Measurements from ENCODE around the gene CLEC2A. TPM values are rescaled to one million over a fixed set of nuclear protein-coding genes. Genes with fewer than 3 reads are reported as not detected.

The CLEC2A gene
- total and polyA plus RNA-seq, 9 donors: 0.36 TPM; not detected in 8

DNA sequence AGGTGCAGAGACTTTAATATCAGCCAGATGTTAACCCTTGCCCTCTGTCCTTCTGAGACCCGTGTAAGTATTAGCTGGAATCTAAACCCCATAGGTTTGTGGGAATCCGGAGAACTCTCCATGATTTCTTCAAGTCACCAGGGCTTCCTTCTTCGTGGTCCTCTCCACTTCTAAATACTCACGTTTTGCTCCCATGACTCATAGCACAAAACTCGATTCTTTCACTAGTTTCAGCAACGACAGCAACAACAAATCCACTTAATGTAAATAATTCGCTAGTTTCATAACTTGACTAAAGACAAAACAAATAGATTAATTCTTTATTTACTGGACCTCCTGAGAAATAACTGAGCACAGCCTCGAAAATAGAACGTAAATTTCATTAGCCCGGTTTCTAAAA lies 4.4 kb upstream of the CLEC2A start:
- DNase-seq: peak; percentile 17
- H3K27ac ChIP-seq (ENCODE audit: low read length): no peak overlapping the region
- H3K4me1 ChIP-seq (ENCODE audit: control insufficient read depth, insufficient read depth, low read length): no peaks in the 10 kb centered on the region
- no peaks in the 10 kb centered on the region for H3K9me3 ChIP-seq (replicated peaks; ENCODE audit: control insufficient read depth, low read depth, low read length)
- no peaks in the 10 kb centered on the region for H3K36me3 ChIP-seq (ENCODE audit: control insufficient read depth, insufficient read depth, low read length)
- WGBS (ENCODE audit: insufficient coverage): 32% methylated on average over 3 of the region's 10 CpGs
- no peak overlapping the region for H3K4me3 ChIP-seq (ENCODE audit: low read length)
- H3K27me3 ChIP-seq (ENCODE audit: control insufficient read depth, insufficient read depth, low read length): no peaks in the 10 kb centered on the region

DNA sequence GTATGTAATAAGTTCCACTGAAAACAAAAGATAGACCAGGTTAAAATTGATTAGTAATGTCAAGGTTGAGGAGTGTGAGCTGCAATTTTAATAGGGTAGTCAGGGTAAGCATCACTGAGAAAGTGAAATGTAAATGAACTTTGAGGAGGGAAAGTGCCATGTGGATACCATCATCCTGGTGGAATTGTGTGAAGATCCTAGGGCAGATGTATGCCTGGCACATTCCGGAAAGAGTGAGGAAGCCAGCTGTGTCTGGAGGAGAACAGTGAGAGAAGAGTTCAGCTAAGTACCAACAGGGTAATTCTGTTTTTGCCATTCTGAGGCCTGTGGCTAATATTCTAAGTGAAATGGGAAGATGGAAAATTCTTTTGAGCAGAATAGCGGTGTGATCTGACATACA lies 2.9 kb upstream of the CLEC2A start:
- H3K9me3 ChIP-seq (replicated peaks; ENCODE audit: control insufficient read depth, low read depth, low read length): no peaks in the 10 kb centered on the region
- DNase-seq: peak; percentile 20
- no peaks in the 10 kb centered on the region for H3K36me3 ChIP-seq (ENCODE audit: control insufficient read depth, insufficient read depth, low read length)
- H3K27ac ChIP-seq (ENCODE audit: low read length): no peak overlapping the region
- H3K4me1 ChIP-seq (ENCODE audit: control insufficient read depth, insufficient read depth, low read length): no peaks in the 10 kb centered on the region
- no peak overlapping the region for H3K4me3 ChIP-seq (ENCODE audit: low read length)
- WGBS (ENCODE audit: insufficient coverage): 68% methylated on average over 1 of the region's 2 CpGs
- no peaks in the 10 kb centered on the region for H3K27me3 ChIP-seq (ENCODE audit: control insufficient read depth, insufficient read depth, low read length)

DNA sequence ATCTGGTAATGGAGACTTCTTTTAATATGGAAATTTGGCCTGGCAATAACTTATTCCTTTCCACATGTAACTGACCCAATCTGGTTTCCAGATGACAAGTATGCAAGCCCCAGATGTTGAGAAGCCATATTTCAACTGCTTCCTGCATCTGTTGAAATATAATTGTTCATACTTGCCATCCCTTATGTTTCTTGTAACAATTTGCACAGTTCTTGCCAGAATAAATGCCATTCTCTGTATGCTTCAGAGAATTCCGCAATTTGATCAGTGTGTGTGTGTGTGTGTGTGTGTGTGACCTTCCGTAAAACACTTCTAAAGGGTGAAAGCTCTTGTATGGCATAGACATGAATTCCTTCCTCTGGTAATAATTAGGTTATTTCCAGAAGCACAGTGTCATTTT lies 1.8 kb upstream of the CLEC2A start:
- WGBS (ENCODE audit: insufficient coverage): no CpG with 5 or more reads among the region's 2 CpGs
- peak; percentile 41 for DNase-seq
- H3K36me3 ChIP-seq (ENCODE audit: control insufficient read depth, insufficient read depth, low read length): no peaks in the 10 kb centered on the region
- no peak overlapping the region for H3K27ac ChIP-seq (ENCODE audit: low read length)
- no peaks in the 10 kb centered on the region for H3K9me3 ChIP-seq (replicated peaks; ENCODE audit: control insufficient read depth, low read depth, low read length)
- H3K27me3 ChIP-seq (ENCODE audit: control insufficient read depth, insufficient read depth, low read length): no peaks in the 10 kb centered on the region
- no peak overlapping the region for H3K4me3 ChIP-seq (ENCODE audit: low read length)
- H3K4me1 ChIP-seq (ENCODE audit: control insufficient read depth, insufficient read depth, low read length): no peaks in the 10 kb centered on the region

DNA sequence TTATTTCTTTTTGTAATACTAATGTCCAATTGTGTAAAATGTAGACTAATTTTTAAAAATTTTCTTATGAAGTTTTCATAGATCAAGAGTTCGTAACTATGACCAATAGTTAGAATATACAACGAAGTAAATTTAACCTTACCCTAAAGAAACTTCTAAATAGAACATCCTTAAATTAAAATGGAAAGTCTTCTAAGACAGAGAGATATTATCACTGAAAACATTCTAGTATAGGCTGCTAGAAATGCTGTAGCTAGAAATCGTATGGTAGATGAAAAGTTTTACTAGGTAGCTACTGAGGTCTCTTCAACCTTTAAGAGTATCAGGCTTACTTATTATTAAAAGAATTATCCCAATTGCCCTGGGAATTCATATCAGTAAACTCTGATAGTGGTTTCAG lies 925 bp downstream of the CLEC2A start:
- no peaks in the 10 kb centered on the region for H3K27me3 ChIP-seq (ENCODE audit: control insufficient read depth, insufficient read depth, low read length)
- no peak for DNase-seq
- WGBS (ENCODE audit: insufficient coverage): no CpG with 5 or more reads among the region's 3 CpGs
- no peaks in the 10 kb centered on the region for H3K9me3 ChIP-seq (replicated peaks; ENCODE audit: control insufficient read depth, low read depth, low read length)
- H3K27ac ChIP-seq (ENCODE audit: low read length): no peak overlapping the region
- no peaks in the 10 kb centered on the region for H3K36me3 ChIP-seq (ENCODE audit: control insufficient read depth, insufficient read depth, low read length)
- H3K4me3 ChIP-seq (ENCODE audit: low read length): no peak overlapping the region
- H3K4me1 ChIP-seq (ENCODE audit: control insufficient read depth, insufficient read depth, low read length): no peaks in the 10 kb centered on the region

DNA sequence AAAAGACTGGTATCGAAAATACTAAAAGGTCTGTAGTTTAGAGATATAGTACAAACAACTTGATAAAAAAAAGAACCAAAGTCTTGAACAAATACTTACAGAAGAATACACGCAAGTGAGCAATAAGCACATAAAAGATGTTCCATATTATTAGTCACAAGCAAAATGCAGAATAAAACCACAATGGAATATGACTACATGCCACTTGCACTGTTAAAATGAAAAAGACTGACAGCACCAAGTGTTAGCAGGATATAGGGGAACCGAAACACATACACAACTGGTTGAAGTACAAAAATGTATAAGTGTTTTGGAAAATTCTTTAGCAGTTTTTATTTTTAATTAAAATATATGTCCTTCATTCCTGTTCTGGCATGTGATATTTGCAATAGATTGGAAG lies 3.6 kb downstream of the CLEC2A start:
- Histone ChIP-seq H3K27ac (ENCODE audit: low read length) (no peak overlapping the region), H3K4me1 (ENCODE audit: control insufficient read depth, insufficient read depth, low read length) (no peaks in the 10 kb centered on the region), H3K27me3 (ENCODE audit: control insufficient read depth, insufficient read depth, low read length) (no peaks in the 10 kb centered on the region), H3K4me3 (ENCODE audit: low read length) (no peak overlapping the region), H3K36me3 (ENCODE audit: control insufficient read depth, insufficient read depth, low read length) (no peaks in the 10 kb centered on the region), H3K9me3 (replicated peaks; ENCODE audit: control insufficient read depth, low read depth, low read length) (no peaks in the 10 kb centered on the region)
- peak; percentile 5 for DNase-seq
- no CpG with 5 or more reads among the region's 3 CpGs for WGBS (ENCODE audit: insufficient coverage)

DNA sequence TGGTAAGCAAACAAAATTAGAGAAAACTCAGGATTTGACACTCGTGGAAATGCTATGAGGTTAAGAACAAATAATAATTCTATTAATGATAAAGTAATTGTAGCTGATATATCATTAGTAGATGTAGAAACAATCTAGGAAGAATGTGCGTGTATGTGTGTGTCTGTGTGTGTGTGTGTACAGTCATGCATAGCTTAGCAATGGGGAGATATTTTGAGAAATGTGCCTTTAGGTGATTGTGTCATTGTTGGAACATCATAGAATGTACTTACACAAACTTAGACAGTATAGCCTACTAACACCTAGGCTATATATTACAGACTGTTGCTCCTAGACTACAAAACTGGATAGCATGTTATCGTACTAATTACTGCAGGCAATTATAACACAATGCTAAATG lies 5.3 kb downstream of the CLEC2A start:
- no peaks in the 10 kb centered on the region for H3K9me3 ChIP-seq (replicated peaks; ENCODE audit: control insufficient read depth, low read depth, low read length)
- H3K4me3 ChIP-seq (ENCODE audit: low read length): no peak overlapping the region
- H3K27me3 ChIP-seq (ENCODE audit: control insufficient read depth, insufficient read depth, low read length): no peaks in the 10 kb centered on the region
- no peak for DNase-seq
- H3K27ac ChIP-seq (ENCODE audit: low read length): no peak overlapping the region
- H3K36me3 ChIP-seq (ENCODE audit: control insufficient read depth, insufficient read depth, low read length): no peaks in the 10 kb centered on the region
- H3K4me1 ChIP-seq (ENCODE audit: control insufficient read depth, insufficient read depth, low read length): no peaks in the 10 kb centered on the region
- WGBS (ENCODE audit: insufficient coverage): no CpG with 5 or more reads among the region's 3 CpGs

DNA sequence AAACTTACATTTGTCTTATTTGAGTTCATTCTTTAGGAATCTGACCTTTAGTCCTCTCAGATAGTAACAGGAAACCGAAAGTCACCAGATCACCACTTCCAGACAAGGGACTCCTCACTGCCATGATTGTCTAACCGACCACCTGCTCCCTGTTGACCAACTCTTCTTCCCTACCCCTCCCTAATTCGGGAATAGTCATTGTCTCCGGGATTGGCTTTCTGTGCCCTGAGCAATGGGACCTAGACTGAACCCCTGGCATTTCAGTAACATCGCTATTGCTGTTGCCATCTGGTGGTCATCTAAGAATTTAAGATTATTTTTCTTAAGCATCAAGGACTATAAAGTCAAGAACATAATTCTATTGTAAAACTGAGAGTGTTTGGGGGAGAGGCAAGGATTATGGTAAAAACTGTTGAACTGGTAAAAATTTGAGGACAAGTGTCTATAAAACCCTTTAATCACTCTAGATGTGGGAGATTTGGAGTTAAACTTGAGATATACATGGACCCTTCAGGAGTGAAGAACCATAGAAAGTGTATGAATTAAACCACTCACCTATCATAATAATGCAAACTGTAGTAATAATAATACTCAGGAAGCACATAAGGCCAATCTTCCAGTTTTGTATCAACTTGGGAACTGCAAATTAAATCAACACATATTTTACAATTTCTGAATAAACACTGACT lies 6.3 kb downstream of the CLEC2A start:
- Histone ChIP-seq H3K27me3 (ENCODE audit: control insufficient read depth, insufficient read depth, low read length) (no peaks in the 10 kb centered on the region), H3K36me3 (ENCODE audit: control insufficient read depth, insufficient read depth, low read length) (no peaks in the 10 kb centered on the region), H3K4me1 (ENCODE audit: control insufficient read depth, insufficient read depth, low read length) (no peaks in the 10 kb centered on the region), H3K27ac (ENCODE audit: low read length) (no peak overlapping the region), H3K9me3 (replicated peaks; ENCODE audit: control insufficient read depth, low read depth, low read length) (no peaks in the 10 kb centered on the region), H3K4me3 (ENCODE audit: low read length) (no peak overlapping the region)
- 32% methylated on average over 2 of the region's 5 CpGs for WGBS (ENCODE audit: insufficient coverage)
- DNase-seq: peak; percentile 35

DNA sequence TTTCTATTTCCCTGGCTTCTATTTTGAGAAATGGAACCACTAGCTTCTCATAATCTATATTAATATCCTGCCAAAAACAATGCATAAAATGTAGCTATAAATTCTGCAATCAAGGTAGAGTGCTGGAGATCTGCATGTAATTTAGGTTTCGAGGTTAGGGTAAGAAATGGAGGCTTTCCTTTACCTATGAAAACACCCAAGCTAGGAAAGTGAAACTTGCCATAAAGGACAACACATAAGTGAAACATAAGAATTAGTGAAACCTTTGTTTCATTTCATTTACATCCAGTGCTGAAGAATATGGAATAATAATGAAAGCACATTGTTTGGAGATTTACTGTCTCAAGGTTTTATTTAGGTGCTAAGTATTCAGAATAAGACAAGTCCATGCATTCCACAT lies 9.7 kb downstream of the CLEC2A start:
- Histone ChIP-seq H3K27me3 (ENCODE audit: control insufficient read depth, insufficient read depth, low read length) (no peaks in the 10 kb centered on the region), H3K4me3 (ENCODE audit: low read length) (no peak overlapping the region), H3K4me1 (ENCODE audit: control insufficient read depth, insufficient read depth, low read length) (no peaks in the 10 kb centered on the region), H3K36me3 (ENCODE audit: control insufficient read depth, insufficient read depth, low read length) (no peaks in the 10 kb centered on the region), H3K9me3 (replicated peaks; ENCODE audit: control insufficient read depth, low read depth, low read length) (no peaks in the 10 kb centered on the region), H3K27ac (ENCODE audit: low read length) (no peak overlapping the region)
- no CpG with 5 or more reads among the region's 1 CpG for WGBS (ENCODE audit: insufficient coverage)
- no peak for DNase-seq

DNA sequence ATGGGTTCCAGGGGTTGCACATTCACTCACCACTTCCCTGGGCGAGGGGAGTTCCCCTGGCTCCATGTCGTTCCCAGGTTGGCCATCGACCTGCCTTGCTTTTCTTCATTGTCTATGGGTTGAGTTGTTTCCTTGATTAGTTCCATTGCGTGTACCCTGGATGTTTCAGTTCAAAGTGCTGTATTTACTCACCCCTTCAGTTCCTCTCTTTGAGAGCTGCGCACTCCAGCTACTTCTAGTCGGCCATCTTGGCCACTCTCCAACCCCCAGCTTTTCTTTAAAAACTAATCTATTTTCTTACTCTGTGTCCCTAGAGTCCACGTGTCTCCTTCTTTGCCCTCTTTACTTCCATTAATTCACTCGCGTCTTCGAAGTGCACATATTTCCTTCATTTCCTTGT lies 11.7 kb downstream of the CLEC2A start:
- H3K27me3 ChIP-seq (ENCODE audit: control insufficient read depth, insufficient read depth, low read length): no peaks in the 10 kb centered on the region
- 79% methylated on average over 2 of the region's 10 CpGs for WGBS (ENCODE audit: insufficient coverage)
- no peak for DNase-seq
- no peaks in the 10 kb centered on the region for H3K4me1 ChIP-seq (ENCODE audit: control insufficient read depth, insufficient read depth, low read length)
- H3K4me3 ChIP-seq (ENCODE audit: low read length): no peak overlapping the region
- H3K9me3 ChIP-seq (replicated peaks; ENCODE audit: control insufficient read depth, low read depth, low read length): no peaks in the 10 kb centered on the region
- H3K36me3 ChIP-seq (ENCODE audit: control insufficient read depth, insufficient read depth, low read length): no peaks in the 10 kb centered on the region
- H3K27ac ChIP-seq (ENCODE audit: low read length): no peak overlapping the region

DNA sequence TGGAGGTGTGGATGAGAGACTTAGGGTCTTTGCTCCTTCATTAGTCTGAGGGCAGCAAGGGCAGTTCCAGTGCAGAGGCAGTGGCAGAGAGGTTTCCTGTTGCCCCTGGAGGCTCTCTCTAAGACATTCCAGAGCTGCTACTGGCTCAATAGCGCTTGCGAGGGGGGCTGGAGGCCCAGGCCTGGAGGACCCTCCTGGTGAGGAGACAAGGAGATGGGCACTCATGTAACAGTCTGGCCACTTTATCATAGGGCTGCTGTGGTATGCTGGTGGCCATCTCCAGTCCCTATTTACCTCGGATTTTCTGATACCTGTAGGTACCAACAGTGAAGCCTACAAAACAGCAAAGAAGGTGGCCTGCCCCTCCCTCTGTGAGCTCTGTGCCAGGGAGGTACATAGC lies 12.7 kb downstream of the CLEC2A start:
- Histone ChIP-seq H3K9me3 (replicated peaks; ENCODE audit: control insufficient read depth, low read depth, low read length) (no peaks in the 10 kb centered on the region), H3K27ac (ENCODE audit: low read length) (no peak overlapping the region), H3K27me3 (ENCODE audit: control insufficient read depth, insufficient read depth, low read length) (no peaks in the 10 kb centered on the region), H3K36me3 (ENCODE audit: control insufficient read depth, insufficient read depth, low read length) (no peaks in the 10 kb centered on the region), H3K4me3 (ENCODE audit: low read length) (no peak overlapping the region), H3K4me1 (ENCODE audit: control insufficient read depth, insufficient read depth, low read length) (no peaks in the 10 kb centered on the region)
- 75% methylated on average over 2 of the region's 3 CpGs for WGBS (ENCODE audit: insufficient coverage)
- DNase-seq: no peak

DNA sequence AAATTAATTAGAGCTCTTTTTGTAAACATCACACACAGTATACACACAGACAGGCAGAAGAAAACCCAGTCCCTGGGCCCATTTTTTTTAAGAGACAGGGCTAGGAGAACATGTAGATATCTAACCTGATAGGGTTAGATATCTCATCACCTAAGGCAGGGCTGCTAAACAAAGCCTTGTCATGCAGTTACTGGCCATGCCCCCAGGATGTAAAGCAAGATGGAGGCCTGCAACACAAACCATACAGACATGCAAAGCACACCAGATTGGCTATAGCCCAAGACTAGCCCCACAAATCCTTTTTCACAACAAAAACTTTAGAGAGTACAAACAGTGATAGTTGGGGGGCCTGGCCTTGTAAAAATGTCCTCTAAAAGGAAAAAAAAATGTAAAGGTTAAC lies 20.5 kb downstream of the CLEC2A start:
- Histone ChIP-seq H3K27me3 (ENCODE audit: control insufficient read depth, insufficient read depth, low read length) (no peaks in the 10 kb centered on the region), H3K4me1 (ENCODE audit: control insufficient read depth, insufficient read depth, low read length) (no peaks in the 10 kb centered on the region), H3K9me3 (replicated peaks; ENCODE audit: control insufficient read depth, low read depth, low read length) (peaks cover 21% of the 10 kb centered on the region), H3K36me3 (ENCODE audit: control insufficient read depth, insufficient read depth, low read length) (no peaks in the 10 kb centered on the region), H3K27ac (ENCODE audit: low read length) (no peak overlapping the region), H3K4me3 (ENCODE audit: low read length) (no peak overlapping the region)
- no peak for DNase-seq
